ENCODE measurements around the gene AASDH. TPM values are rescaled to one million over a fixed set of nuclear protein-coding genes. Genes with fewer than 3 reads are reported as not detected.

Gene AASDH
- total and polyA plus RNA-seq, 2 of the 13 experiments (the other 11 are each of a cell fraction or from before 2014, with no cell fraction given) = 12.6 to 14.1 TPM

GRCh38 chr4:56314207-56314915, 72.9 kb downstream of the AASDH start (continued):
- no peak for TF ChIP-seq ARID4A (CRISPR knock-in tag; IDR thresholded peaks at IDR 0.05; ENCODE audit: borderline replicate concordance)
- TF ChIP-seq PAWR (CRISPR knock-in tag; IDR thresholded peaks at IDR 0.05; ENCODE audit: borderline replicate concordance) = no peak

GRCh38 chr4:56313132-56313531, 74.2 kb downstream of the AASDH start:
- H3K9ac ChIP-seq (ENCODE audit: insufficient read depth, low read depth, low read length) = no peak overlapping the region
- H3K27me3 ChIP-seq (ENCODE audit: control insufficient read depth in 1 of 2, insufficient read depth in 2 of 2, low read length in 2 of 2) = no peaks in the 10 kb centered on the region
- H3K9me3 ChIP-seq (ENCODE audit: low read length) = no peaks in the 10 kb centered on the region
- in situ Hi-C loops (cut with HindIII; ENCODE audit: extremely low pct_ligation_motif_present, low pct_unique_long_range_greater_than_20kb) = no loop called here
- intact Hi-C loops (cut with micrococcal nuclease; ENCODE audit: unreplicated experiment) = no loop called here
- no peak overlapping the region for H3K27ac ChIP-seq (ENCODE audit: extremely low read length, insufficient read depth, low read length)
- H3K4me2 ChIP-seq (ENCODE audit: low read depth, low read length) = no peak overlapping the region
- WGBS (ENCODE audit: low lambda C conversion rate) = 89% methylated on average over 11 of the region's 12 CpGs
- no peaks in the 10 kb centered on the region for H3K36me3 ChIP-seq (replicated peaks in 1 of 2; ENCODE audit: control insufficient read depth in 1 of 2, insufficient read depth in 2 of 2, low read length in 2 of 2)
- ATAC-seq (no peak), DNase-seq (ENCODE audit: low spot score) (no peak), FAIRE-seq (no peak)
- ChIA-PET POLR2A (no interaction called here), CTCF (ENCODE audit: low intra/inter-chr PET ratio, low total read pairs) (no interaction called here)
- H3K4me1 ChIP-seq (ENCODE audit: insufficient read depth, low read length) = peaks cover 4% of the 10 kb centered on the region
- H4K20me1 ChIP-seq (ENCODE audit: insufficient read depth, low read length) = no peaks in the 10 kb centered on the region
- no peak overlapping the region for H2AFZ ChIP-seq (ENCODE audit: low read length)
- H3K4me3 ChIP-seq (replicated peaks in 1 of 3; ENCODE audit: insufficient read depth in 1 of 3, low read depth in 2 of 3, low read length in 3 of 3) = no peak overlapping the region
- no peaks in the 10 kb centered on the region for H3K79me2 ChIP-seq (ENCODE audit: insufficient read depth, low read length)
- no TSS peak for BruUV-seq (replicated peaks)
- no peak for TF ChIP-seq PHF8 (CRISPR knock-in tag; IDR thresholded peaks at IDR 0.05)
- TF ChIP-seq ZNF281 (CRISPR knock-in tag; IDR thresholded peaks at IDR 0.05; ENCODE audit: borderline replicate concordance) = no peak
- TF ChIP-seq ZNF639 (CRISPR knock-in tag; conservative IDR thresholded peaks at IDR 0.05) = no peak
- no peak for TF ChIP-seq KDM6A (CRISPR knock-in tag; IDR thresholded peaks at IDR 0.05; ENCODE audit: low read depth)
- no peak for TF ChIP-seq HNRNPK (IDR thresholded peaks at IDR 0.05; ENCODE audit: low read depth, low read length, poor library complexity, severe bottlenecking)
- no peak for TF ChIP-seq ZC3H13 (CRISPR knock-in tag; IDR thresholded peaks at IDR 0.05)
- TF ChIP-seq CTCF (CRISPR knock-in tag; IDR thresholded peaks at IDR 0.05) = no peak
- TF ChIP-seq POLR2AphosphoS5 (IDR thresholded peaks at IDR 0.05; ENCODE audit: low read depth, low read length) = no peak
- no peak for TF ChIP-seq MTF1 (CRISPR knock-in tag; IDR thresholded peaks at IDR 0.05)
- no peak for TF ChIP-seq DDIT3 (CRISPR knock-in tag; IDR thresholded peaks at IDR 0.05)

Measured in HepG2 (cell line).